AG04449 (cell line): ENCODE data around the gene PRDM16.

Source experiments
- CTCF ChIA-PET: fragments of 350-600 bp; formaldehyde crosslinking; extraction: SDS; loops from one replicate; lab custom pipeline; 2021; ENCODE audit warnings: antibody characterized with exemption; lab: Yijun Ruan, JAX
- POLR2A ChIA-PET: fragments of 400-600, 350-600 bp; formaldehyde crosslinking; extraction: SDS; loops from one replicate; lab custom pipeline; 2020; ENCODE audit warnings: antibody characterized with exemption, inconsistent platforms; lab: Yijun Ruan, JAX
- DNase-seq: peaks from one replicate; pipeline ENCODE4 v3.0.0-alpha.2; 2010; ENCODE audit warnings: low read depth, low spot score
- H3K4me3 ChIP-seq: 2 replicates; pipeline ENCODE4 v1.5.1; 2011; ENCODE audit warnings: low read depth, mild to moderate bottlenecking, control low read depth, low read length
- TF ChIP-seq, protein P1 (sequence below): IDR thresholded peaks from one replicate; pipeline ENCODE4 v1.5.1; 2011; ENCODE audit warnings: mild to moderate bottlenecking, moderate library complexity, low read length, control low read depth, inconsistent platforms; ENCODE audit not compliant: insufficient read depth; ENCODE audit errors: missing control alignments

PRDM16 gene

DNA sequence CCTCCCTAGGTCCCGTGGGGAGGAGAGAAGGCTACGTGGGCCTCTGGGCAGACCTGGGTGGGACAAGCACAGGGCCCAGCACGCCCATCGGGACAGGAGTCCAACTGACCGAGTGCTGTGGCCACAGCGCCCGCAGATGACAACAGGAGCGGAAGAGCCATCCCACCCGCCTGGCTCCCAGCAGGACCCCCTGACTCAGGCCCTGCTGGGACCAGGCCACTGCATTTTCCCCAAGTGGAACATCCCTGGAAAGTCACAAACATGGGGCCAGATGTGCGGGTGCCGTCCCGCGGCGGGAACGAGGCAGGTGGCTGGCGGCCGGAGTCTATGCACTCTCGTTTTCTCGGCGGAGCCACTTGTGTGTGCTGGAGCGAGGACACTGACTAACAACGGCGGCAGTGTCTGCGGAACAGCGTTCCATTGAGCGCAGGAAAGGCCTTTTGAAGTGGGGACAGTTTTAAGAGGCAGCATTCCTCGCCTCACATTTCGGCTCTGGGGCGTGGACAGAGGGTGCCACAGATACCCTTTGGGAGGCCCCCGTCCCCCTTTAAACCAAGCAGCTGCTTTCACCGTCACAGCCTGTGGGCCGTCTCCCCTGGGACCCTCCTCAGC, 291.7 kb downstream of the PRDM16 start:
- no peak for DNase-seq
- TF ChIP-seq, protein P1, sequence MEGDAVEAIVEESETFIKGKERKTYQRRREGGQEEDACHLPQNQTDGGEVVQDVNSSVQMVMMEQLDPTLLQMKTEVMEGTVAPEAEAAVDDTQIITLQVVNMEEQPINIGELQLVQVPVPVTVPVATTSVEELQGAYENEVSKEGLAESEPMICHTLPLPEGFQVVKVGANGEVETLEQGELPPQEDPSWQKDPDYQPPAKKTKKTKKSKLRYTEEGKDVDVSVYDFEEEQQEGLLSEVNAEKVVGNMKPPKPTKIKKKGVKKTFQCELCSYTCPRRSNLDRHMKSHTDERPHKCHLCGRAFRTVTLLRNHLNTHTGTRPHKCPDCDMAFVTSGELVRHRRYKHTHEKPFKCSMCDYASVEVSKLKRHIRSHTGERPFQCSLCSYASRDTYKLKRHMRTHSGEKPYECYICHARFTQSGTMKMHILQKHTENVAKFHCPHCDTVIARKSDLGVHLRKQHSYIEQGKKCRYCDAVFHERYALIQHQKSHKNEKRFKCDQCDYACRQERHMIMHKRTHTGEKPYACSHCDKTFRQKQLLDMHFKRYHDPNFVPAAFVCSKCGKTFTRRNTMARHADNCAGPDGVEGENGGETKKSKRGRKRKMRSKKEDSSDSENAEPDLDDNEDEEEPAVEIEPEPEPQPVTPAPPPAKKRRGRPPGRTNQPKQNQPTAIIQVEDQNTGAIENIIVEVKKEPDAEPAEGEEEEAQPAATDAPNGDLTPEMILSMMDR: no peak
- POLR2A ChIA-PET: no interaction called here
- no peak overlapping the region for H3K4me3 ChIP-seq
- CTCF ChIA-PET: no interaction called here

DNA sequence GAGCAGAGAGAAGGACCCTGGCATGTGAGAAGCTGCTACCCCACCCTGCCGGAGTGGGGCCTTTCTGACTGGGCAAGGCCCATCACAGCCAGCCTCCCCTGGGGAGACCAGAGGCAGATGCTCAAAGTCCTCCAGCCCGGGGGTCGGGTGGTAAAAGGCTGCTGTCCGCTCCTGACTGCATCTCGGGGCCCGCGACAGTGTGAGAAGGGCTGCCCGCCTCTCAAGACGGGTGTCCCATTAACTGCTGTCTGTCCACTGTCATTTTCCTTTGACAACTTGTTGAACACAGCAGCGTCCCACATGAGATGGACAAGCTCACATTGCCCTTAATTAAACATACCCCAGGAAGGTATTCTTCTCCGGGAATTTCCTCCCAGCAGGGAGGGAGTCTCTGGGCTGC, 294.0 kb downstream of the PRDM16 start:
- no peak overlapping the region for H3K4me3 ChIP-seq
- DNase-seq: no peak
- TF ChIP-seq, protein P1: no peak
- CTCF ChIA-PET: no interaction called here
- POLR2A ChIA-PET: no interaction called here

DNA sequence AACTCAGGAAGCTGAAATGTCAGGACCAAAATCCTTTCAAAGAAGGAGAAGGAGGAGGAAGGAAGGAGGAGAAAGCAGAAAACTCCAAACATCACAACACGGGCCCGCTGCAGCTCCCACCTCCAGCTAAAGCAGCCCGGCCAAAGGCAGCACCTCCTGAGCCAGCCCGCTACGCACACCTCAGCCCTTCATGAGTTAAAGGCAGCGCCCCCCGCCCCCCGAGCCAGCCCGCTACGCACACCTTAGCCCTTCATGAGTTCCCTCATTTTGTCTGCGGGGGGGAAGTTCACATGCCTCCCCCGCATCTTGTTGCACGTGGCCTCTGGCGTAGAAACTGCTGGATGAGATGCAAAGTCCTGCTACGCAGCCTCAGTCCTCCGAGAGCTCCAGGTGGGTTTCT, 294.8 kb downstream of the PRDM16 start:
- ChIA-PET POLR2A (no interaction called here), CTCF (no interaction called here)
- TF ChIP-seq, protein P1: no peak
- no peak overlapping the region for H3K4me3 ChIP-seq
- no peak for DNase-seq

DNA sequence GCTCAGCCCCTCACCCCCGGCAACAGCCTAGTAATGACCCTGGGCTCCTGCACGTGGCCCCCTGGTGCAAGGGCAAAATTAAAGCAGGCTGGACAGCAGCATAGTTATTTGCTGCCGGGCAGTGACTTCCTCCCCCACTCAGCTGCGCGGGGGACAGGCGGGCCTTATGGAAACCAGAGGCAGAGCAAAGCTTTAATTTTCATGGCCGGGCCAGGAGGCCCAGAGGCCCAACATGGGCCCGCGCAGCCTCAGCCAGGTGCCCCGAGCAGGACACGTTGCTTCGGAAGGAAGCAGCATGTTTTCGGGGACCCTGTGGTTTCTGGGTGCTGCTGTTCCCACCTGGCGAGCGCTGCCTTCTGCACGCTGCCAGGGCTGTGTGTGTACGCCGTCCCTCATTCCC, 295.5 kb downstream of the PRDM16 start:
- TF ChIP-seq, protein P1: no peak
- ChIA-PET POLR2A (no interaction called here), CTCF (no interaction called here)
- H3K4me3 ChIP-seq: no peak overlapping the region
- DNase-seq: no peak

DNA sequence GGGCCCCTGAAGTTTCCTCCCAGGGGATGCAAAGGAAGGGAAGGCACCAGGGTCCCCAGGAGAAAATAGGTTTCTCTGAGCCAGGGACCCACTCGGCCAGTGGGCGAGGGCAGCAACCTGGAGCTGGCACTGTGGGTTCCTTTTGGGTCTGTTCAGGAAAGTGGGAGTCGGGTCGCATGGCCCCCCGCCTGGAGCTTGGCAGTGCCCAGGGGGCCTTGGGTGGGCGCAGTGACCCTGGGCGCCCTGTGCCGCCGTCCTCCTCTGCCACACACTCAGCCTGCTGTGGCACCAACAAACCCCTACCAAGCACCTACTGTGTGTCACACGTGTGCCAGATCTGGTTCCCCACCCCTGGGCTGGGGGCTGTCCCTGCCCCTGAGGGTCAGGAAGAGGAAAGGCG, 296.0 kb downstream of the PRDM16 start:
- DNase-seq: no peak
- ChIA-PET CTCF (no interaction called here), POLR2A (no interaction called here)
- no peak overlapping the region for H3K4me3 ChIP-seq
- TF ChIP-seq, protein P1: no peak

DNA sequence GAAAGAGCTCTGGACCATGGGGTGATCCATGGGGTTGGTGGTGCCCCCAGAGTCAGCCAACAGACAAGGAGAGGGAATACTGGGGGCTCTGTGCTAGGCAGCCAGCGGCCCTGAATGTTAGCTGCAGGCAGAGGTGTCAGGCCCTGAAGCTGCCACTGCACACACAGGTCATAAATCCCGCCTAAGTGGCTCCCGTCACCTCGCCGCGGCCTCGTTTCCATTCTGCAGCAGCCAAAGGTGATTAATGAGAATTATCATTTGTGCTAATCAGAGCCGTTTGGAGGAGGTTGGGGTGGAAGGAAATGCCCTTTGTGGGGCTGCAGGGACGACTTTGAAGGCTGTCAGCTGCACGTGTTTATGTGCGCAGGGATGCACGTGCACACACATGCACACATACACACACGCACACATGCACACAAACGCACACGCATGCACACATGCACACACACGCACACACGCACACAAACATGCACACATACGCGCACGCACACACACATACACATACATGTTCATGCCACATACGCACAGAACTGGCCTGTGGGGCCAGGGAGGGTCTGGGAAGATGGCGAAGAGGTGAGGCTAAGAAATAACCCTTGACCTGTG, 296.6 kb downstream of the PRDM16 start:
- POLR2A ChIA-PET: no interaction called here
- DNase-seq: no peak

More for the DNA sequence above, 296.6 kb downstream of the PRDM16 start:
- no peak overlapping the region for H3K4me3 ChIP-seq
- CTCF ChIA-PET: no interaction called here
- TF ChIP-seq, protein P1: no peak
